Fibroblast of lung (primary cell): ENCODE results near the gene RPS27. TPM values are rescaled to one million over a fixed set of nuclear protein-coding genes. Genes with fewer than 3 reads are reported as not detected.
A peak's percentile ranks its signal among the peaks of the same experiment; 100 is the strongest.

ENCODE experiments used
- DNase-seq, 2 donors: peaks; one replicate each; pipeline versions ENCODE4 v3.0.0 to v3.0.0-alpha.2; 2010; ENCODE audit warnings: low read depth in 2 of 2
- H2AFZ ChIP-seq: 2 replicates; pipeline ENCODE4 v1.5.1; 2012; ENCODE audit warnings: low read length, control low read depth, inconsistent platforms
- H3K27ac ChIP-seq: 2 replicates; pipeline ENCODE4 v1.5.1; 2011; ENCODE audit warnings: low read length, control low read depth; ENCODE audit not compliant: insufficient read depth
- H3K27me3 ChIP-seq: 2 replicates; pipeline ENCODE4 v1.5.1; 2011; ENCODE audit warnings: mild to moderate bottlenecking, low read length; ENCODE audit not compliant: control insufficient read depth, insufficient read depth
- H3K36me3 ChIP-seq: 2 replicates; pipeline ENCODE4 v1.5.1; 2011; ENCODE audit warnings: low read length; ENCODE audit not compliant: control insufficient read depth, insufficient read depth
- H3K4me1 ChIP-seq: 2 replicates; pipeline ENCODE4 v1.5.1; 2011; ENCODE audit warnings: low read length; ENCODE audit not compliant: control insufficient read depth, insufficient read depth; ENCODE audit errors: extremely low read depth
- H3K4me2 ChIP-seq: 2 replicates; pipeline ENCODE4 v1.5.1; 2011; ENCODE audit warnings: low read length, control low read depth; ENCODE audit not compliant: insufficient read depth; ENCODE audit errors: extremely low read depth
- H3K4me3 ChIP-seq, 4 experiments: fragments of 200-600 bp in 1 of 4; sonication (generic) in 1 of 4; replicated peaks in 1 of 4; 2 replicates each; pipeline ENCODE4 v1.5.1; 2011 to 2016; ENCODE audit warnings: low read length in 4 of 4, low read depth in 3 of 4, mild to moderate bottlenecking in 3 of 4, control low read depth in 2 of 4, inconsistent platforms in 1 of 4, mixed read lengths in 1 of 4; ENCODE audit not compliant: insufficient read depth in 1 of 4; ENCODE audit errors: control extremely low read depth in 1 of 4
- H3K79me2 ChIP-seq: 2 replicates; pipeline ENCODE4 v1.5.1; 2012; ENCODE audit warnings: mild to moderate bottlenecking, low read length, inconsistent platforms; ENCODE audit not compliant: control insufficient read depth, insufficient read depth
- H3K9ac ChIP-seq: 2 replicates; pipeline ENCODE4 v1.5.1; 2011; ENCODE audit warnings: mild to moderate bottlenecking, low read length, control low read depth; ENCODE audit not compliant: insufficient read depth
- H3K9me3 ChIP-seq: 2 replicates; pipeline ENCODE4 v1.5.1; 2012; ENCODE audit warnings: low read depth, low read length; ENCODE audit not compliant: control insufficient read depth, insufficient read depth
- H4K20me1 ChIP-seq: 2 replicates; pipeline ENCODE4 v1.5.1; 2011; ENCODE audit warnings: low read length; ENCODE audit not compliant: control insufficient read depth, insufficient read depth; ENCODE audit errors: extremely low read depth
- EZH2 ChIP-seq: IDR thresholded peaks from 2 replicates; pipeline ENCODE4 v1.5.1; 2012; ENCODE audit warnings: low read length, control low read depth, mild to moderate bottlenecking; ENCODE audit errors: missing control alignments
- polyA plus RNA-seq, 2 donors: library from polyadenylated mRNA; depleted of rRNA in 1 of 2; stranded (reverse) in 1 of 2; unstranded in 1 of 2; fragments of >200 nt; gene quantifications; 2 replicates each; pipeline ENCODE4 v1.2.1, GENCODE V29; 2011 to 2012; ENCODE audit warnings: missing spikeins in 1 of 2
- total RNA-seq: library from RNA; depleted of rRNA; stranded (reverse); fragments of >200 nt; gene quantifications from 2 replicates; pipeline ENCODE4 v1.2.1, GENCODE V29; 2014
- TF ChIP-seq, protein P1 (sequence below), 2 donors: IDR thresholded peaks in 1 of 2; conservative IDR thresholded peaks in 1 of 2; 1 replicate in 1 of 2; 2 replicates in 1 of 2; pipeline ENCODE4 v1.5.1; 2011 to 2012; ENCODE audit warnings: low read length in 2 of 2, control low read depth in 1 of 2, inconsistent platforms in 1 of 2, low read depth in 1 of 2, mild to moderate bottlenecking in 1 of 2

Gene RPS27
- total and polyA plus RNA-seq, 2 donors (not counting 1 experiment from before 2014, with no cell fraction given), result 2,883 to 3,291 TPM

DNA sequence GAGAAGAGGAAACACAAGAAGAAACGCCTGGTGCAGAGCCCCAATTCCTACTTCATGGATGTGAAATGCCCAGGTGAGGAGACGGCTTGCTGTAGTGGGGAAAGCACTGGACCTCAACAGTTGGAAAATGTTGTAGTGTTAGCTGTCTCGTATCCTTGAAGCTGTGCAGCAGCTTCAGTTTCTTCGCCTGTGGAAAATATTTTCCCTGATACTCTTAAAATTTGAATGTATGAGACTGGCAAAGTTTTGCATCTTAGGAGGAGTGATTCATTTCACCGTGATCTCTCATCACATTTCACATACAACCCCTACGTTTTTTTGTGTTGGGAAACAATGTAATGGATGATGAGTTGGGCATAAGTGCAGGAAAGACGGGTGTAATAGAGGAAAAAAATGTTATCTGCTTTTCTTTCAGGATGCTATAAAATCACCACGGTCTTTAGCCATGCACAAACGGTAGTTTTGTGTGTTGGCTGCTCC lies 629 bp downstream of the RPS27 start:
- H3K36me3 ChIP-seq, result peaks cover 9% of the 10 kb centered on the region
- H3K27me3 ChIP-seq, result no peaks in the 10 kb centered on the region
- TF ChIP-seq, protein P1, sequence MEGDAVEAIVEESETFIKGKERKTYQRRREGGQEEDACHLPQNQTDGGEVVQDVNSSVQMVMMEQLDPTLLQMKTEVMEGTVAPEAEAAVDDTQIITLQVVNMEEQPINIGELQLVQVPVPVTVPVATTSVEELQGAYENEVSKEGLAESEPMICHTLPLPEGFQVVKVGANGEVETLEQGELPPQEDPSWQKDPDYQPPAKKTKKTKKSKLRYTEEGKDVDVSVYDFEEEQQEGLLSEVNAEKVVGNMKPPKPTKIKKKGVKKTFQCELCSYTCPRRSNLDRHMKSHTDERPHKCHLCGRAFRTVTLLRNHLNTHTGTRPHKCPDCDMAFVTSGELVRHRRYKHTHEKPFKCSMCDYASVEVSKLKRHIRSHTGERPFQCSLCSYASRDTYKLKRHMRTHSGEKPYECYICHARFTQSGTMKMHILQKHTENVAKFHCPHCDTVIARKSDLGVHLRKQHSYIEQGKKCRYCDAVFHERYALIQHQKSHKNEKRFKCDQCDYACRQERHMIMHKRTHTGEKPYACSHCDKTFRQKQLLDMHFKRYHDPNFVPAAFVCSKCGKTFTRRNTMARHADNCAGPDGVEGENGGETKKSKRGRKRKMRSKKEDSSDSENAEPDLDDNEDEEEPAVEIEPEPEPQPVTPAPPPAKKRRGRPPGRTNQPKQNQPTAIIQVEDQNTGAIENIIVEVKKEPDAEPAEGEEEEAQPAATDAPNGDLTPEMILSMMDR (conservative IDR thresholded peaks at IDR 0.05 in 1 of 2, IDR thresholded peaks at IDR 0.05 in 1 of 2; ENCODE audit: low read depth in 1 of 2, low read length in 2 of 2), result no peak
- no peak for TF ChIP-seq EZH2
- H3K27ac ChIP-seq, result peak overlapping the region; percentile 99
- H2AFZ ChIP-seq, result no peak overlapping the region
- peak overlapping the region; percentile 98 for H3K4me2 ChIP-seq
- H3K79me2 ChIP-seq, result peaks cover 19% of the 10 kb centered on the region
- no peak for DNase-seq
- no peaks in the 10 kb centered on the region for H4K20me1 ChIP-seq
- peaks cover 4% of the 10 kb centered on the region for H3K4me1 ChIP-seq
- H3K9ac ChIP-seq, result peak overlapping the region; percentile 99
- no peaks in the 10 kb centered on the region for H3K9me3 ChIP-seq
- peak overlapping the region; percentile 94 to 99 (median 98) for H3K4me3 ChIP-seq

DNA sequence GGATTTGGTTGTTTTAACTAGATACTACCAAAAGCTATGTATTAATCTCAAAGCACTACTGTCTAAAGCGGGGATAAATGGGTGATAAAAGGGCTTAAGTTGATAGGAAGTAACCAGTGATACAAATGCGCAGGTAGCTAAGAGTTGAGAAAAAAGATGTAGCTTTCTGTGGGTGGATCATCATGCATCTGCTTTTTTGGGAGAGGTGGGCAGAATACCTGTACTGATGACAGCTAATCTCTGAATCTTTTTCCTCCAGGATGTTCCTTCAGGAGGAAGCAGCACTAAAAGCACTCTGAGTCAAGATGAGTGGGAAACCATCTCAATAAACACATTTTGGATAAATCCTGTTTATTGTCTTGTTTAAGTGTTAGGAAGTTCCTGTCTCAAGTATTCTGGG lies 1.2 kb downstream of the RPS27 start:
- H2AFZ ChIP-seq, result no peak overlapping the region
- DNase-seq, result no peak
- no peak overlapping the region for H3K27ac ChIP-seq
- H3K9ac ChIP-seq, result no peak overlapping the region
- peak overlapping the region; percentile 98 for H3K4me2 ChIP-seq
- H3K9me3 ChIP-seq, result no peaks in the 10 kb centered on the region
- peaks cover 9% of the 10 kb centered on the region for H3K36me3 ChIP-seq
- peaks cover 4% of the 10 kb centered on the region for H3K4me1 ChIP-seq
- no peaks in the 10 kb centered on the region for H3K27me3 ChIP-seq
- H4K20me1 ChIP-seq, result no peaks in the 10 kb centered on the region
- peak overlapping the region; percentile 94 to 99 (median 98) for H3K4me3 ChIP-seq
- peaks cover 19% of the 10 kb centered on the region for H3K79me2 ChIP-seq
- TF ChIP-seq, protein P1 (conservative IDR thresholded peaks at IDR 0.05 in 1 of 2, IDR thresholded peaks at IDR 0.05 in 1 of 2; ENCODE audit: low read depth in 1 of 2, low read length in 2 of 2), result no peak
- no peak for TF ChIP-seq EZH2

DNA sequence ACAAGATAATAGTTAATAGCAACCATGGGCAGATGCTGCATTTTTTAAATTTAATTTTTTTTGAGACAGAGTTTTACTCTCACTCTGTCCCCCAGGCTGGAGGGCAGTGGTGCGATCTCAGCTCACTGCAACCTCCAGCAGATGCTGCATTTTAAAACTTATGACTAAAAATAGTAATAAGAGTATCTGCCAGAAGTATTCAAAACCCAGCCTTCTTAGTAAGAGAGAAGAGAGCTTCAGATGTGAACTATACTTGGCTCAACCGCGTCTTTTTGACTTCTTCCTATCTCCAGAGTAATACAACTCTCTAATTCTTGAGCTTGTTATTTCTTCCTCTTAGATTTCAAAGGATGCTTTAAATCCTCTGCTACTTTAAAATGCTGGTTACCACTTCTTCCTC lies 4.6 kb downstream of the RPS27 start:
- H3K79me2 ChIP-seq, result peaks cover 19% of the 10 kb centered on the region
- peaks cover 4% of the 10 kb centered on the region for H3K4me1 ChIP-seq
- H3K9ac ChIP-seq, result no peak overlapping the region
- H3K27me3 ChIP-seq, result no peaks in the 10 kb centered on the region
- H4K20me1 ChIP-seq, result no peaks in the 10 kb centered on the region
- H3K36me3 ChIP-seq, result peaks cover 9% of the 10 kb centered on the region
- no peak for DNase-seq
- no peaks in the 10 kb centered on the region for H3K9me3 ChIP-seq
- H2AFZ ChIP-seq, result no peak overlapping the region
- TF ChIP-seq, protein P1 (conservative IDR thresholded peaks at IDR 0.05 in 1 of 2, IDR thresholded peaks at IDR 0.05 in 1 of 2; ENCODE audit: low read depth in 1 of 2, low read length in 2 of 2), result no peak
- no peak for TF ChIP-seq EZH2
- H3K27ac ChIP-seq, result no peak overlapping the region
- no peak overlapping the region for H3K4me3 ChIP-seq
- H3K4me2 ChIP-seq, result no peak overlapping the region
